H1 (cell line): Measurements from ENCODE around the gene JAKMIP2. TPM values are rescaled to one million over a fixed set of nuclear protein-coding genes. Genes with fewer than 3 reads are reported as not detected.

Source experiments
- CTCF ChIA-PET: fragments of 300-600 bp; sonication (Branson Sonifier 250); formaldehyde crosslinking; loops from one replicate; lab custom pipeline; 2021; ENCODE audit not compliant: partially characterized antibody; lab: Charles Lee
- POLR2A ChIA-PET: fragments of 300-600 bp; sonication (Branson Sonifier 250); formaldehyde crosslinking; loops from one replicate; lab custom pipeline; 2021; ENCODE audit warnings: inconsistent platforms; ENCODE audit not compliant: partially characterized antibody; lab: Charles Lee
- DNase-seq, 2 experiments: peaks; one replicate each; pipeline versions ENCODE4 v3.0.0 to v3.0.0-alpha.2; 2010 to 2022; ENCODE audit warnings: low spot score in 2 of 2, low read depth in 1 of 2, mixed read lengths in 1 of 2
- FAIRE-seq: peaks from 2 replicates; lab custom pipeline; 2011; peaks lifted over from hg19 to GRCh38; lab: Jason Lieb, UNC
- H2AFZ ChIP-seq: 2 replicates; pipeline ENCODE4 v1.8.1; 2012; ENCODE audit warnings: low read length, inconsistent platforms
- H2AK5ac ChIP-seq: 2 replicates; pipeline ENCODE4 v1.6.1; 2013; ENCODE audit warnings: low read depth, low read length
- H2BK120ac ChIP-seq: replicated peaks from 2 replicates; pipeline ENCODE3; 2013; ENCODE audit warnings: low read depth, low read length, inconsistent platforms
- H2BK12ac ChIP-seq: 2 replicates; pipeline ENCODE4 v1.6.1; 2013; ENCODE audit warnings: low read depth, low read length
- H2BK15ac ChIP-seq: 2 replicates; pipeline ENCODE4 v1.6.1; 2013; ENCODE audit warnings: low read length
- H2BK20ac ChIP-seq: 2 replicates; pipeline ENCODE4 v1.6.1; 2013; ENCODE audit warnings: low read length
- H2BK5ac ChIP-seq: 2 replicates; pipeline ENCODE4 v1.6.1; 2013; ENCODE audit warnings: low read depth, low read length
- H3K14ac ChIP-seq: 2 replicates; pipeline ENCODE4 v1.6.1; 2013; ENCODE audit warnings: inconsistent platforms; ENCODE audit not compliant: insufficient read length
- H3K18ac ChIP-seq: 2 replicates; pipeline ENCODE4 v1.6.1; 2013; ENCODE audit warnings: low read length; ENCODE audit errors: extremely low read depth
- H3K23ac ChIP-seq: 2 replicates; pipeline ENCODE4 v1.6.1; 2013; ENCODE audit warnings: inconsistent platforms; ENCODE audit not compliant: insufficient read length
- H3K23me2 ChIP-seq: 2 replicates; pipeline ENCODE4 v1.6.1; 2013; ENCODE audit warnings: low read depth, low read length
- H3K27ac ChIP-seq: 2 replicates; pipeline ENCODE4 v1.6.1; 2011; ENCODE audit warnings: low read depth, low read length, inconsistent platforms
- H3K27me3 ChIP-seq, 4 experiments: replicated peaks in 1 of 4; 1 replicate in 1 of 4; 2 replicates in 3 of 4; pipeline versions ENCODE4 v1.6.1 to v1.8.1; 2011 to 2013; ENCODE audit warnings: low read length in 3 of 4, mild to moderate bottlenecking in 3 of 4, inconsistent platforms in 2 of 4, mixed read lengths in 2 of 4, moderate library complexity in 1 of 4; ENCODE audit not compliant: control insufficient read depth in 3 of 4, insufficient read depth in 3 of 4; ENCODE audit errors: extremely low read depth in 1 of 4
- H3K36me3 ChIP-seq, 4 experiments: 2 replicates each; pipeline versions ENCODE4 v1.6.1 to v1.8.1; 2011 to 2013; ENCODE audit warnings: mild to moderate bottlenecking in 4 of 4, low read length in 3 of 4, moderate library complexity in 2 of 4, control low read depth in 1 of 4, inconsistent platforms in 1 of 4; ENCODE audit not compliant: insufficient read depth in 4 of 4, control insufficient read depth in 2 of 4
- H3K4ac ChIP-seq: replicated peaks from 2 replicates; pipeline ENCODE3; 2013; ENCODE audit warnings: low read length, low read depth, mixed read lengths, inconsistent platforms; ENCODE audit not compliant: insufficient read length
- H3K4me1 ChIP-seq, 4 experiments: replicated peaks in 1 of 4; 1 replicate in 1 of 4; 2 replicates in 3 of 4; pipeline versions ENCODE4 v1.6.1 to v1.8.1; 2011 to 2013; ENCODE audit warnings: low read length in 3 of 4, inconsistent platforms in 2 of 4, mixed read lengths in 1 of 4; ENCODE audit not compliant: insufficient read depth in 4 of 4, control insufficient read depth in 3 of 4
- H3K4me2 ChIP-seq, 2 experiments: 2 replicates each; pipeline versions ENCODE4 v1.6.1 to v1.8.1; 2011 to 2013; ENCODE audit warnings: low read depth in 2 of 2, low read length in 2 of 2, control low read depth in 1 of 2, inconsistent platforms in 1 of 2, mild to moderate bottlenecking in 1 of 2; ENCODE audit not compliant: insufficient read depth in 1 of 2
- H3K4me3 ChIP-seq, 4 experiments: fragments of 200-600, 300-600 bp in 1 of 4; sonication (generic), shearing (Covaris generic), sonication (Bioruptor Twin) in 1 of 4; 2 replicates each; pipeline versions ENCODE4 v1.5.1 to v1.8.1; 2011 to 2016; ENCODE audit warnings: low read length in 4 of 4, low read depth in 3 of 4, control low read depth in 2 of 4, inconsistent platforms in 2 of 4, mild to moderate bottlenecking in 2 of 4, mixed read lengths in 1 of 4, moderate library complexity in 1 of 4; ENCODE audit not compliant: insufficient read depth in 2 of 4; ENCODE audit errors: extremely low read depth in 1 of 4
- H3K56ac ChIP-seq: replicated peaks from 2 replicates; pipeline ENCODE3; 2013; ENCODE audit warnings: low read depth, mild to moderate bottlenecking, mixed read lengths, low read length, inconsistent platforms; ENCODE audit not compliant: insufficient read length
- H3K79me1 ChIP-seq: 2 replicates; pipeline ENCODE4 v1.6.1; 2013; ENCODE audit warnings: low read depth, low read length, control low read depth
- H3K79me2 ChIP-seq, 2 experiments: 2 replicates each; pipeline versions ENCODE4 v1.6.1 to v1.8.1; 2012 to 2013; ENCODE audit warnings: low read length in 2 of 2, mild to moderate bottlenecking in 2 of 2, inconsistent platforms in 1 of 2; ENCODE audit not compliant: insufficient read depth in 2 of 2, control insufficient read depth in 1 of 2
- H3K9ac ChIP-seq, 4 experiments: replicated peaks in 1 of 4; 1 replicate in 1 of 4; 2 replicates in 3 of 4; pipeline versions ENCODE4 v1.6.1 to v1.8.1; 2011 to 2013; ENCODE audit warnings: low read depth in 3 of 4, low read length in 3 of 4, control low read depth in 2 of 4, mild to moderate bottlenecking in 2 of 4, moderate library complexity in 2 of 4, inconsistent platforms in 1 of 4; ENCODE audit errors: extremely low read depth in 1 of 4
- H3K9me3 ChIP-seq, 2 experiments: 2 replicates each; pipeline versions ENCODE4 v1.6.1 to v1.8.1; 2012 to 2013; ENCODE audit warnings: mild to moderate bottlenecking in 2 of 2, moderate library complexity in 2 of 2, control low read depth in 1 of 2, inconsistent platforms in 1 of 2, low read depth in 1 of 2, low read length in 1 of 2, mixed read lengths in 1 of 2; ENCODE audit not compliant: insufficient read depth in 2 of 2
- H4K20me1 ChIP-seq, 2 experiments: replicated peaks in 1 of 2; 2 replicates each; pipeline versions ENCODE3 to v1.8.1; 2011 to 2013; ENCODE audit warnings: inconsistent platforms in 2 of 2, low read length in 2 of 2, mild to moderate bottlenecking in 1 of 2; ENCODE audit not compliant: insufficient read depth in 2 of 2, control insufficient read depth in 1 of 2
- H4K5ac ChIP-seq: 2 replicates; pipeline ENCODE4 v1.6.1; 2013; ENCODE audit warnings: low read length, low read depth, mixed read lengths, inconsistent platforms; ENCODE audit not compliant: insufficient read length
- H4K8ac ChIP-seq: 2 replicates; pipeline ENCODE4 v1.8.0; 2013; ENCODE audit warnings: mild to moderate bottlenecking, moderate library complexity, low read length, inconsistent platforms; ENCODE audit not compliant: insufficient read depth; ENCODE audit errors: extremely low read depth
- H4K91ac ChIP-seq: replicated peaks from 2 replicates; pipeline ENCODE3; 2013; ENCODE audit warnings: low read length, mixed read lengths, inconsistent platforms; ENCODE audit not compliant: insufficient read length
- BRCA1 ChIP-seq: IDR thresholded peaks from 2 replicates; pipeline ENCODE4 v1.6.1; 2012; ENCODE audit warnings: low read depth, low read length, improper control_type of control experiment
- CREB1 ChIP-seq: IDR thresholded peaks from 2 replicates; pipeline ENCODE4 v1.6.1; 2012; ENCODE audit warnings: inconsistent platforms
- EZH2 ChIP-seq: fragments of 200-600 bp; sonication (generic); IDR thresholded peaks from 2 replicates; pipeline ENCODE4 v1.7.1; 2012; ENCODE audit warnings: low read depth, mild to moderate bottlenecking, moderate library complexity, low read length, inconsistent platforms; ENCODE audit not compliant: severe bottlenecking
- FOSL1 ChIP-seq: IDR thresholded peaks from 2 replicates; pipeline ENCODE4 v1.6.1; 2011; ENCODE audit warnings: mild to moderate bottlenecking, low read depth, low read length, moderate library complexity; ENCODE audit not compliant: insufficient read depth
- GABPA ChIP-seq: IDR thresholded peaks from 2 replicates; pipeline ENCODE4 v1.6.1; 2011; ENCODE audit warnings: mild to moderate bottlenecking, low read length, moderate library complexity, borderline replicate concordance; ENCODE audit not compliant: insufficient read depth
- JUN ChIP-seq: IDR thresholded peaks from 2 replicates; pipeline ENCODE4 v1.6.1; 2011; ENCODE audit warnings: low read depth, mild to moderate bottlenecking, improper control_type of control experiment, low read length
- KDM5A ChIP-seq: fragments of 200-600 bp; IDR thresholded peaks from 2 replicates; pipeline ENCODE4 v1.7.1; 2012; ENCODE audit warnings: mild to moderate bottlenecking, low read length, inconsistent platforms, mixed read lengths
- SRF ChIP-seq: IDR thresholded peaks from 2 replicates; pipeline ENCODE4 v1.6.1; 2011; ENCODE audit warnings: mild to moderate bottlenecking, low read depth, low read length, moderate library complexity
- SUZ12 ChIP-seq: fragments of 200-600 bp; sonication (generic); IDR thresholded peaks from 2 replicates; pipeline ENCODE4 v1.6.1; 2012; ENCODE audit warnings: mild to moderate bottlenecking, inconsistent platforms, low read length, moderate library complexity, mixed read lengths
- TAF7 ChIP-seq: optimal IDR thresholded peaks from 2 replicates; pipeline ENCODE3; 2011; ENCODE audit warnings: low read depth, mild to moderate bottlenecking, inconsistent platforms, low read length, moderate library complexity, borderline replicate concordance
- TBP ChIP-seq: IDR thresholded peaks from 2 replicates; pipeline ENCODE4 v1.6.1; 2011; ENCODE audit warnings: low read depth, low read length, improper control_type of control experiment
- TCF12 ChIP-seq: IDR thresholded peaks from 2 replicates; pipeline ENCODE4 v1.6.1; 2011; ENCODE audit warnings: low read depth, mild to moderate bottlenecking, low read length
- YY1 ChIP-seq: IDR thresholded peaks from 2 replicates; pipeline ENCODE4 v1.6.1; 2011; ENCODE audit warnings: low read depth, mild to moderate bottlenecking, low read length
- WGBS, 2 experiments: shearing (Covaris generic) in 1 of 2; methylation state at CpG; one replicate each; pipeline versions ENCODE4 v1.1.6 to v1.1.7; 2013 to 2015; ENCODE audit warnings: low lambda C conversion rate in 2 of 2, mixed read lengths in 2 of 2, inconsistent platforms in 1 of 2, low coverage in 1 of 2, missing lambda C conversion rate in 1 of 2; ENCODE audit not compliant: insufficient replicate concordance in 2 of 2, insufficient coverage in 1 of 2, insufficient read length in 1 of 2; ENCODE audit errors: extremely low coverage in 1 of 2, missing lambda C conversion rate in 1 of 2; 5-methylcytosine and 5-hydroxymethylcytosine counted together
- polyA plus RNA-seq, 7 experiments: library from polyadenylated mRNA; depleted of rRNA in 3 of 7; stranded (reverse) in 5 of 7; unstranded in 2 of 7; fragments of >200 nt in 5 of 7; fragments of 200-250 nt in 2 of 7; gene quantifications; 1 replicate in 5 of 7; 2 replicates in 1 of 7; 4 replicates in 1 of 7; pipeline versions ENCODE4 v1.2.1 to v1.2.3, GENCODE V29; 2011 to 2013; ENCODE audit warnings: missing spikeins in 2 of 7, mixed read lengths in 2 of 7
- total RNA-seq: library from RNA; stranded (reverse); fragmentation: NEBNext Ultra II Directional; extraction: Animal tissue kit (Norgen Biotek cat#: 25700); gene quantifications from 2 replicates; pipeline ENCODE4 v1.2.1, GENCODE V29; 2021
- TF ChIP-seq, protein P1 (sequence below): IDR thresholded peaks from 2 replicates; pipeline ENCODE4 v1.6.1; 2011; ENCODE audit warnings: low read length, improper control_type of control experiment

JAKMIP2 gene
- total and polyA plus RNA-seq, 2 of the 8 experiments (the other 6 are each of a cell fraction or from before 2014, with no cell fraction given): 2.4 to 13.6 TPM

DNA sequence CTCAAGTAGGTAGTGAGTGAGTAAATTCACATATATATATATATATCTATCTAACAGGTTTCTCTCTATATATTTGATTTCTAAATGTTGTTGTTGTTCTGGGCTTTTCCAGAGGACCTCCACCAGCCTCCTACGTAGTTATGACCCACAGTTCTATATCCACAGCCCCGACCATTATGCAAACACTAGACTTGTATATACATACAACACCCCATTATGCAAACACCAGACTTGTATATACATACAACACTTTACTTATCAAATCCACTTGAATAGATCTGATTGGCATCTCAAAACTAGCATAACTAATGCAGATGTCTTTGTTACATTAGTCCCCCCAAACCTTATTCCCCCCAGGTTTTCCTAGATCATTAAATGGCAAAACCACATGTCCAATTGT is 108.7 kb downstream of the JAKMIP2 start:
- no peak for TF ChIP-seq YY1
- TF ChIP-seq KDM5A: no peak
- TF ChIP-seq GABPA: no peak
- TF ChIP-seq SUZ12: no peak
- no peak for TF ChIP-seq TCF12
- no peak for TF ChIP-seq BRCA1
- no peak for TF ChIP-seq SRF
- TF ChIP-seq, protein P1, sequence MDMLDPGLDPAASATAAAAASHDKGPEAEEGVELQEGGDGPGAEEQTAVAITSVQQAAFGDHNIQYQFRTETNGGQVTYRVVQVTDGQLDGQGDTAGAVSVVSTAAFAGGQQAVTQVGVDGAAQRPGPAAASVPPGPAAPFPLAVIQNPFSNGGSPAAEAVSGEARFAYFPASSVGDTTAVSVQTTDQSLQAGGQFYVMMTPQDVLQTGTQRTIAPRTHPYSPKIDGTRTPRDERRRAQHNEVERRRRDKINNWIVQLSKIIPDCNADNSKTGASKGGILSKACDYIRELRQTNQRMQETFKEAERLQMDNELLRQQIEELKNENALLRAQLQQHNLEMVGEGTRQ: no peak
- TF ChIP-seq JUN: no peak
- TF ChIP-seq TBP: no peak
- TF ChIP-seq FOSL1: no peak
- TF ChIP-seq TAF7: no peak
- no peak for TF ChIP-seq EZH2
- no peak for TF ChIP-seq CREB1
- no peak overlapping the region for H4K91ac ChIP-seq
- H2BK12ac ChIP-seq: no peak overlapping the region
- H3K4me1 ChIP-seq: no peaks in the 10 kb centered on the region
- H3K14ac ChIP-seq: no peak overlapping the region
- H2BK5ac ChIP-seq: no peak overlapping the region
- H2AK5ac ChIP-seq: no peak overlapping the region
- DNase-seq (no peak), FAIRE-seq (no peak)
- H3K27me3 ChIP-seq: no peaks in the 10 kb centered on the region
- ChIA-PET POLR2A (interaction anchor here (0.7 kb wide), 1 partner anchor 30 kb away, joined by 3 read pairs; no protein-coding TSS in a partner anchor), CTCF (interaction anchor here (0.8 to 1.7 kb wide), 3 partner anchors 9 to 38 kb away, joined by 3 to 4 read pairs (median 3); no protein-coding TSS in a partner anchor)
- H3K4ac ChIP-seq: no peak overlapping the region
- H3K23ac ChIP-seq: no peak overlapping the region
- no peak overlapping the region for H2AFZ ChIP-seq
- H3K79me1 ChIP-seq: peaks cover 2% of the 10 kb centered on the region; the same call in 1 of the 2 replicates
- no peak overlapping the region for H2BK15ac ChIP-seq
- no peak overlapping the region for H4K8ac ChIP-seq
- H3K23me2 ChIP-seq: no peaks in the 10 kb centered on the region
- peaks cover 6 to 15% (median 10%) of the 10 kb centered on the region in 4 experiments; a peak in 5 of 8 replicates for H3K36me3 ChIP-seq
- no peak overlapping the region for H3K9ac ChIP-seq
- no peaks in the 10 kb centered on the region for H4K20me1 ChIP-seq
- no peak overlapping the region for H3K4me3 ChIP-seq
- no peak overlapping the region for H3K18ac ChIP-seq
- no peaks in the 10 kb centered on the region for H3K79me2 ChIP-seq
- no peak overlapping the region for H4K5ac ChIP-seq
- 93% methylated on average over 2 of the region's 2 CpGs; no CpG with 5 or more reads in 1 of the 2 experiments for WGBS, 2 experiments
- no peak overlapping the region for H2BK120ac ChIP-seq
- no peak overlapping the region for H3K56ac ChIP-seq
- H3K27ac ChIP-seq: no peak overlapping the region
- H3K4me2 ChIP-seq: no peak overlapping the region
- no peak overlapping the region for H2BK20ac ChIP-seq
- H3K9me3 ChIP-seq: no peaks in the 10 kb centered on the region
